Measurements from ENCODE around the gene WDR59. TPM values are rescaled to one million over a fixed set of nuclear protein-coding genes. Genes with fewer than 3 reads are reported as not detected.

The WDR59 gene, protein sequence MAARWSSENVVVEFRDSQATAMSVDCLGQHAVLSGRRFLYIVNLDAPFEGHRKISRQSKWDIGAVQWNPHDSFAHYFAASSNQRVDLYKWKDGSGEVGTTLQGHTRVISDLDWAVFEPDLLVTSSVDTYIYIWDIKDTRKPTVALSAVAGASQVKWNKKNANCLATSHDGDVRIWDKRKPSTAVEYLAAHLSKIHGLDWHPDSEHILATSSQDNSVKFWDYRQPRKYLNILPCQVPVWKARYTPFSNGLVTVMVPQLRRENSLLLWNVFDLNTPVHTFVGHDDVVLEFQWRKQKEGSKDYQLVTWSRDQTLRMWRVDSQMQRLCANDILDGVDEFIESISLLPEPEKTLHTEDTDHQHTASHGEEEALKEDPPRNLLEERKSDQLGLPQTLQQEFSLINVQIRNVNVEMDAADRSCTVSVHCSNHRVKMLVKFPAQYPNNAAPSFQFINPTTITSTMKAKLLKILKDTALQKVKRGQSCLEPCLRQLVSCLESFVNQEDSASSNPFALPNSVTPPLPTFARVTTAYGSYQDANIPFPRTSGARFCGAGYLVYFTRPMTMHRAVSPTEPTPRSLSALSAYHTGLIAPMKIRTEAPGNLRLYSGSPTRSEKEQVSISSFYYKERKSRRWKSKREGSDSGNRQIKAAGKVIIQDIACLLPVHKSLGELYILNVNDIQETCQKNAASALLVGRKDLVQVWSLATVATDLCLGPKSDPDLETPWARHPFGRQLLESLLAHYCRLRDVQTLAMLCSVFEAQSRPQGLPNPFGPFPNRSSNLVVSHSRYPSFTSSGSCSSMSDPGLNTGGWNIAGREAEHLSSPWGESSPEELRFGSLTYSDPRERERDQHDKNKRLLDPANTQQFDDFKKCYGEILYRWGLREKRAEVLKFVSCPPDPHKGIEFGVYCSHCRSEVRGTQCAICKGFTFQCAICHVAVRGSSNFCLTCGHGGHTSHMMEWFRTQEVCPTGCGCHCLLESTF
- 10 to 100 TPM; 21.8 to 61.0 (median 43.6) TPM for total RNA-seq

DNA sequence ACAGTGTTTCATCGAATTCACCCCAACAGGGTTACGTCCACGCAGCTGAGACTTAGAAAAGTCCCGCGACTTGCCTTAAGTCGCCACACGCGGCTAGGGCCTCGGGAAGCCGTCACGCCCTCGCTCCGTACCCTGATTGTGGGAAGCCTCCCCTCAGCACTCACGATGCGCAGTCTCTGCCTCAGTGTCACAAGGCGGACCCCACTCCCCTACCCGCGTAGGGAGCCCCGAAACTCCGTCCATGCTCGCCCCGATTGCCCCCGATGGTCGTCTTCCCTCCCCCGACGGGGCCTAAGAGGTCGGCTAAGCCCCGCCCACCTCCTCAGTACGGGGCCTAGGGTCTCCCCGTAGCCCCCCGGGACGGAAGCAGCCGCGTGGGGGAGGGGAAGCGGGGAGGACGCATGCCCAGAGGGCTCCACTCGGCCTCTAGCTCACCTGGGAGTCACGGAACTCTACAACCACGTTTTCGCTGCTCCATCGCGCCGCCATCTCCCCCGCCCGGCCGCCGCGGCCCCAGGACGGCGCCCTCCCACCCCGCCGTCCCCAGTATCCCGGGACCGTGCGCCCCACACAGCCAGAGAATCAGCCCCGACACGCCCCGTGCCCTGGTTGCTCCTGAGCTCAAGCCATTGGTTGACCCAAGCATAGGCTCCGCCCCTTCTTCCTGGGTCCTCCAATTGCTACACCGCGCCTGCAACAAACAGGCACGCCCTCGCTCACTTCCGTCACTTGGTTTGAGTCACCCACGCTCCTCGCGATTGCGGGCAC is at the start of gene WDR59:
TSS of gene WDR59 (minus strand) at position 595 of the 768 bp plus-strand sequence. CDS start at position 489, 106 bp downstream.
- Histone ChIP-seq H3K36me3 (no peaks in the 10 kb centered on the region), H3K27me3 (no peaks in the 10 kb centered on the region), H3K9me3 (no peaks in the 10 kb centered on the region), H3K4me1 (no peaks in the 10 kb centered on the region), H3K27ac (peak within 1 kb of the TSS; percentile 89 to 90), H3K4me3 (peak within 1 kb of the TSS; percentile 90 to 99 (median 95))
- intact Hi-C loops (cut with DNase I; ENCODE audit: low total_unique reads): no loop called here
- peak in 2 of 3 donors; percentile 41 to 66 for TF ChIP-seq POLR2AphosphoS5 (IDR thresholded peaks at IDR 0.05)
- no peak for TF ChIP-seq POLR2A (IDR thresholded peaks at IDR 0.05)
- peak; percentile 99 to 100 for DNase-seq (ENCODE audit: low spot score in 2 of 2)

GRCh38 chr16:75032655-75033054 is 47.7 kb upstream of the WDR59 start:
- intact Hi-C loops (cut with DNase I; ENCODE audit: low total_unique reads): no loop called here
- TF ChIP-seq POLR2A (IDR thresholded peaks at IDR 0.05) (no peak), CTCF (IDR thresholded peaks at IDR 0.05) (no peak), POLR2AphosphoS5 (IDR thresholded peaks at IDR 0.05) (no peak)
- Histone ChIP-seq H3K4me1 (no peaks in the 10 kb centered on the region), H3K36me3 (no peaks in the 10 kb centered on the region), H3K27ac (no peak overlapping the region), H3K27me3 (no peaks in the 10 kb centered on the region), H3K4me3 (no peak overlapping the region), H3K9me3 (peaks cover 0 to 4% of the 10 kb centered on the region in 2 donors)
- no peak for DNase-seq (ENCODE audit: low spot score in 2 of 2)

DNA sequence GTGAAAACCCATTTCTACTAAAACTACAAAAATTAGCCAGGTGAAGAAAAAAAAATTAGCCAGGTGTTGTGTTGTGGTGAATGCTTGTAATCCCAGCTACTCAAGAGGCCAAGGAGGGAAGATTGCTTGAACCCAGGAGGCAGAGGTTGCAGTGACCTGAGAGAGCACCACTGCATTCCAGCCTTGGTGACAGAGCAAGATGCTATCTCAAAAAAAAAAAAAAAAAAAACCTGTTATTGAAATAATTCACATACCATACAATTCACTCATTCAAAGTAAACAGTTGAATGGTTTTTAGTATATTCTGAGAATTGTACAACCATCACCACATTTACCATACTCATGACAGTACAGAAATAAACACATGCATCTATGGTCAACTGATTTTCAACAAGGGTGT is 44.9 kb upstream of the WDR59 start:
- Histone ChIP-seq H3K27me3 (no peaks in the 10 kb centered on the region), H3K9me3 (no peaks in the 10 kb centered on the region), H3K36me3 (no peaks in the 10 kb centered on the region), H3K27ac (no peak overlapping the region), H3K4me3 (no peak overlapping the region), H3K4me1 (no peaks in the 10 kb centered on the region)
- no peak for DNase-seq (ENCODE audit: low spot score in 2 of 2)
- TF ChIP-seq POLR2AphosphoS5 (IDR thresholded peaks at IDR 0.05): no peak
- no peak for TF ChIP-seq POLR2A (IDR thresholded peaks at IDR 0.05)
- no peak for TF ChIP-seq CTCF (IDR thresholded peaks at IDR 0.05)
- intact Hi-C loops (cut with DNase I; ENCODE audit: low total_unique reads): no loop called here

GRCh38 chr16:75028544-75029135 is 43.7 kb upstream of the WDR59 start:
- Histone ChIP-seq H3K36me3 (no peaks in the 10 kb centered on the region), H3K27ac (no peak overlapping the region), H3K9me3 (no peaks in the 10 kb centered on the region), H3K4me3 (no peak overlapping the region), H3K27me3 (no peaks in the 10 kb centered on the region), H3K4me1 (no peaks in the 10 kb centered on the region)
- TF ChIP-seq POLR2A (IDR thresholded peaks at IDR 0.05) (no peak), CTCF (IDR thresholded peaks at IDR 0.05) (no peak), POLR2AphosphoS5 (IDR thresholded peaks at IDR 0.05) (no peak)
- DNase-seq (ENCODE audit: low spot score in 2 of 2): no peak
- intact Hi-C loops (cut with DNase I; ENCODE audit: low total_unique reads): no loop called here
